ENCODE measurements around the gene PRDX1. TPM values are rescaled to one million over a fixed set of nuclear protein-coding genes. Genes with fewer than 3 reads are reported as not detected.

The PRDX1 gene
- 100 to 1,000 TPM; 225 to 535 TPM for total RNA-seq

DNA sequence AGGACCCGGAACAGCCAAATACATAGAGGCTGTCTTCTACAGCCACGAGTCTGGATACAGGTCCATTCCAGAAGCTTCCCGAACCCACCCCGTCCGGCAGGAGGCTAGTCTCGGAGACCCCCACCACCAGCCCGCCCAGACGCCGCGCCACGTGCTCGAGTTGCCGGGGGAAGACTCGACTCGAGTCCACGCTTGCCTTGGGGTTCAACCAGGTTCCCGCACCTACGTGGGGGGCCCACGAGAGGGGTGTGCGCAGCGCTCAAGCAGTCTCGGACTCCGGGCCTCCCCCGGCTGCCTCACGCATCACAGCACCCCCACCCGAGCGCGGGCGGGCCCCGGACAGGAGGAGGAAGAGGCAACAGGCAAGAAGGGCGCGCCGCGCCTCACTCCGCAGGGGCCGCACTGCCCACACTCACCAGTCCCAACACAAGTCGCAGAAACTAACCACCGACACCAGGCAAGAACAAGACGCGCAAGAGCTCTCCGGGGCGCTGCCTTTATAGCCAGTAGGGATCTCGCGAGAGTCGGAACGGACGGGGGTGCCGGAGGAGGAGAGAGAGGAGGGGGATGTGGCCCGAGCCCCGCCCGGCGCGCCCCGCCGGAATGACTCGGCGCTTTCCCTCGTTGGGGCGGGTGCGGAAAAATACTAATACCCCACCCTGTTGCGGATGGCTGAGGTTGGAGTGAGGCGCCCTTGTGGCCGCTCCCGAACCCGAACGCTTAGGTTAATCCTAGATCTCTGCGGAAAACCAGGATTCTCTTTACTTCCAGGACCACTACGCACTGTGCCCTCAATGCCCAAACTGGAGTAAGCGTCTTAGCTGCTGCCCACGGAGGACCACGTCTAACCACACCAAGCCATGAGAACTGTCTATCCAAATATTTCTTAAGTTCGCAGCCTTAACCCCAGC is at the start of gene PRDX1:
Gene PRDX1, minus strand, starts transcription at position 472 of the 911 bp plus-strand sequence. CDS start 2,841 bp downstream, outside the sequence.

DNA sequence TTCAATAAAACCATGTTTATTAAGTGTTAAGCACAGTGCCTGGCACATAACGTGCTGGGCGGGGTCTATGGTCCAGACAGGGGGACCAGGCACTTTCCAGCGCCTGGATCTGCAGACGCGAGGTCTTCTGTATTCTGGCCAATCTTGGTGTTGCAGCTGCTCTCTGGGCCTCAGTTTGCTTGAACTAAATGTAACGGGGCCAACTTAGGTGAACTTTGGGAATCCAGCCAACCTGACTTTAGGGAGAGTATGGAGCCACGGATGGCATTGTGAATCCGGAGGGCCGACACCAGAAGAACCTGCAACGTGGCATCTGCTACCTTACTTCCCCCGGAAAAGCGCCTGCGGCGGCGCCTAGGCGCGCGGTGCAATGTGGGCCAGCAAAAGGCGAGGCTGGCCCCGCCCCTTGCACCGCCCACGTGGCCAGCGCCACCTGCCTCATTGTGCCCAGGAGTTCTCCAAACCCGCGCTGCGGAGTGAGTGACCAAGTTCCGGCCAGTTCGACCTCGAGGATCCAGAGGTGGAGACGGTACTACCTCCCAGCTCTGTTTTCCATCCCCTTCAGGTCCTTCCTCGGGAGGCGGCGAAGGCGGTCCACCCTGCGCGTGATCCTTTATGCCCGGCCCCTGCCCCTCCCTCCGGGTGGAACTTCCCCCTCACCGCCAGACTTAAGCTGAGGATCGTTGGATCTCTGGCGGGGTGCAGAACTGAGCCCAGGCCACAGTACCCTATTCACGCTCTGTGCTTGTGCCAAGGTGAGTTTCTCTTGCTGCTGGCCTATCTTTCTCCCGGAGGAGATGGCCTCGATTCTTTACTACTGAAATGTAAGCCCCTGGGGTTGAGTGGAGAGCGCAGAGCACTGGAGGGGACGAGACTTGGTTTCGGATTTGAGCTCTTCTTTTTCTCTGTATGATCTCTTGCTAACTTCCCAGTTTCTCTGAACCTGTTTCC is 29.0 kb upstream of the PRDX1 start, which contains the start of gene AKR1A1:
Gene AKR1A1, plus strand, starts transcription at position 426 of the 951 bp plus-strand sequence. CDS start 10,969 bp downstream, outside the sequence.

DNA sequence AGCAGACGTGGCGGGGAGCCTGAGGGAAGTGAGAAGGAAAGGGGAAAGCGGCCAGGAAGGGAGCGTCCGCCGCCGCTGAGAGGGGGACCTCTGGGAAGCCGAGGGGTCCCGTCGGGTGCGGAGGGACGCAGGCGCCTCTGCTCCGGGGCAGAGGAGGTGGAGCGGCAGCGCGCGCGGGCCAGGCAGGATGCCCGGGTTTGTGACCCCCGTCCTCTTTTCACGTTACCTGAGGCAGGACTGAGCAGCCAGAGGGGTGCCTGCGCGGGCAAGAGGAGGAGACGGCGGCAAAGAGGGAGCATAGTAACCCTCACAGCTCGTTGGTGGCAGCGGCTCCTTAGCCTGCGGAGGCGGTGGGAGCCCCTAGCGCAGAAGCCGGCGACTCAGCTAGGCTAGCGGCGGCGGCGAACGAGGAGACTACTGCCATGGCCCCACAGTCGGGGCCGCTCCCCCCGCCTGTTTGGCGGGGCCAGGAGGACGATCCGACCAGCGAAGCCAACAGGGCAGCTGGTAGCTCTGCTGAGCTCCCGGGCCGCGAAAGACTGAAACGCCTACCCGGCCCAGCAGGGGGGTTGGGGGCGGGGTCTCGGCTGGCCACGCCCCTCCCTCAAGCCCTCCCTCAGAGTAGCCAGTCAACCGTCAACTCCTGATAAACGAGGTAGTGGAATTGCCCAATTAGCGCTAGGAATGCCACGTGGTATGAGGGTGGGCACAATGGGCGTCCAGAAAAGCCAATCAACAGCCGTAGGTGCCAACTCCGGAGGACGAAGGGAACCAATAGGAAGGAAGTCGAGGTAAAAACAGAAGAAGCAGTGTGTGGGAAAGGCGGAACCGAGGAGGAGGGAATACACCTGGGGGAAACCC is 30.8 kb downstream of the PRDX1 start, which contains the start of gene TESK2:
Gene TESK2, minus strand, starts transcription at position 538 of the 861 bp plus-strand sequence. CDS start 33,378 bp downstream, outside the sequence.

Other genes with a start within 250 kb of the PRDX1 start
- 10 to 100 TPM in 1 of 2 donors, 1 to 10 TPM in 1; 5.9 to 12.7 TPM for gene HPDL, start 195.0 kb downstream of the PRDX1 start, total RNA-seq
- 10 to 100 TPM; 13.4 to 32.3 TPM for gene TOE1, start 181.7 kb downstream of the PRDX1 start, total RNA-seq
- 10 to 100 TPM in 1 of 2 donors, 1 to 10 TPM in 1; 10.0 to 18.3 TPM for gene MUTYH, start 181.4 kb downstream of the PRDX1 start, total RNA-seq
- 10 to 100 TPM; 17.0 to 18.2 TPM for gene TESK2, start 30.7 kb downstream of the PRDX1 start, total RNA-seq
- gene CCDC163, start 21.8 kb downstream of the PRDX1 start, total RNA-seq: 1 to 10 TPM; 1.7 to 2.3 TPM
- 10 to 100 TPM; 15.8 to 18.3 TPM for gene MMACHC, start 21.6 kb downstream of the PRDX1 start, total RNA-seq
- gene AKR1A1, start 28.9 kb upstream of the PRDX1 start, total RNA-seq: 100 to 1,000 TPM in 1 of 2 donors, 10 to 100 TPM in 1; 52.3 to 103 TPM
- gene NASP, start 62.2 kb upstream of the PRDX1 start, total RNA-seq: 10 to 100 TPM; 31.0 to 84.9 TPM
- under 1 TPM; 0.69 to 1.00 TPM for gene CCDC17, start 102.2 kb upstream of the PRDX1 start, total RNA-seq
- 10 to 100 TPM; 84.3 to 91.2 TPM for gene GPBP1L1, start 164.6 kb upstream of the PRDX1 start, total RNA-seq
- gene TMEM69, start 166.3 kb upstream of the PRDX1 start, total RNA-seq: 10 to 100 TPM; 15.5 to 19.6 TPM
- 1 to 10 TPM; 4.3 to 8.6 TPM for gene IPP, start 228.8 kb upstream of the PRDX1 start, total RNA-seq